ENCODE measurements around the gene VAMP1. TPM values are rescaled to one million over a fixed set of nuclear protein-coding genes. Genes with fewer than 3 reads are reported as not detected.

VAMP1 gene
- total and polyA plus RNA-seq, 9 of the 15 experiments (the other 6 are each of a cell fraction or from before 2014, with no cell fraction given) = 0.76 to 13.2 (median 4.2) TPM

GRCh38 chr12:6492838-6493496 lies 22.5 kb upstream of the VAMP1 start, which contains the start of gene MRPL51 (continued):
- TF ChIP-seq, protein P1, sequence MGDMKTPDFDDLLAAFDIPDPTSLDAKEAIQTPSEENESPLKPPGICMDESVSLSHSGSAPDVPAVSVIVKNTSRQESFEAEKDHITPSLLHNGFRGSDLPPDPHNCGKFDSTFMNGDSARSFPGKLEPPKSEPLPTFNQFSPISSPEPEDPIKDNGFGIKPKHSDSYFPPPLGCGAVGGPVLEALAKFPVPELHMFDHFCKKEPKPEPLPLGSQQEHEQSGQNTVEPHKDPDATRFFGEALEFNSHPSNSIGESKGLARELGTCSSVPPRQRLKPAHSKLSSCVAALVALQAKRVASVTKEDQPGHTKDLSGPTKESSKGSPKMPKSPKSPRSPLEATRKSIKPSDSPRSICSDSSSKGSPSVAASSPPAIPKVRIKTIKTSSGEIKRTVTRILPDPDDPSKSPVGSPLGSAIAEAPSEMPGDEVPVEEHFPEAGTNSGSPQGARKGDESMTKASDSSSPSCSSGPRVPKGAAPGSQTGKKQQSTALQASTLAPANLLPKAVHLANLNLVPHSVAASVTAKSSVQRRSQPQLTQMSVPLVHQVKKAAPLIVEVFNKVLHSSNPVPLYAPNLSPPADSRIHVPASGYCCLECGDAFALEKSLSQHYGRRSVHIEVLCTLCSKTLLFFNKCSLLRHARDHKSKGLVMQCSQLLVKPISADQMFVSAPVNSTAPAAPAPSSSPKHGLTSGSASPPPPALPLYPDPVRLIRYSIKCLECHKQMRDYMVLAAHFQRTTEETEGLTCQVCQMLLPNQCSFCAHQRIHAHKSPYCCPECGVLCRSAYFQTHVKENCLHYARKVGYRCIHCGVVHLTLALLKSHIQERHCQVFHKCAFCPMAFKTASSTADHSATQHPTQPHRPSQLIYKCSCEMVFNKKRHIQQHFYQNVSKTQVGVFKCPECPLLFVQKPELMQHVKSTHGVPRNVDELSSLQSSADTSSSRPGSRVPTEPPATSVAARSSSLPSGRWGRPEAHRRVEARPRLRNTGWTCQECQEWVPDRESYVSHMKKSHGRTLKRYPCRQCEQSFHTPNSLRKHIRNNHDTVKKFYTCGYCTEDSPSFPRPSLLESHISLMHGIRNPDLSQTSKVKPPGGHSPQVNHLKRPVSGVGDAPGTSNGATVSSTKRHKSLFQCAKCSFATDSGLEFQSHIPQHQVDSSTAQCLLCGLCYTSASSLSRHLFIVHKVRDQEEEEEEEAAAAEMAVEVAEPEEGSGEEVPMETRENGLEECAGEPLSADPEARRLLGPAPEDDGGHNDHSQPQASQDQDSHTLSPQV (IDR thresholded peaks at IDR 0.05) = no peak
- TF ChIP-seq ZC3H8 (IDR thresholded peaks at IDR 0.05) (no peak), ZNF77 (CRISPR knock-in tag; IDR thresholded peaks at IDR 0.05) (no peak), SIN3B (IDR thresholded peaks at IDR 0.05; ENCODE audit: low read depth) (peak; percentile 85), TRIM24 (IDR thresholded peaks at IDR 0.05) (peak in 1 of 2 experiments; percentile 86; a peak in 2 of 4 replicates), POLR2G (IDR thresholded peaks at IDR 0.05; ENCODE audit: low read depth, low read length) (peak; percentile 88), JUN (IDR thresholded peaks at IDR 0.05; ENCODE audit: borderline replicate concordance, low read depth, low read length) (0 out of 2 replicates have a peak, but pooled peaks have one; percentile 18), JUN (CRISPR knock-in tag; IDR thresholded peaks at IDR 0.05; ENCODE audit: borderline replicate concordance) (no peak), CBFB (CRISPR knock-in tag; IDR thresholded peaks at IDR 0.05) (no peak), ETV1 (tag; conservative IDR thresholded peaks at IDR 0.05; ENCODE audit: low read depth) (peak; percentile 87), CBFA2T2 (conservative IDR thresholded peaks at IDR 0.05) (no peak)
- TF ChIP-seq, protein P2, sequence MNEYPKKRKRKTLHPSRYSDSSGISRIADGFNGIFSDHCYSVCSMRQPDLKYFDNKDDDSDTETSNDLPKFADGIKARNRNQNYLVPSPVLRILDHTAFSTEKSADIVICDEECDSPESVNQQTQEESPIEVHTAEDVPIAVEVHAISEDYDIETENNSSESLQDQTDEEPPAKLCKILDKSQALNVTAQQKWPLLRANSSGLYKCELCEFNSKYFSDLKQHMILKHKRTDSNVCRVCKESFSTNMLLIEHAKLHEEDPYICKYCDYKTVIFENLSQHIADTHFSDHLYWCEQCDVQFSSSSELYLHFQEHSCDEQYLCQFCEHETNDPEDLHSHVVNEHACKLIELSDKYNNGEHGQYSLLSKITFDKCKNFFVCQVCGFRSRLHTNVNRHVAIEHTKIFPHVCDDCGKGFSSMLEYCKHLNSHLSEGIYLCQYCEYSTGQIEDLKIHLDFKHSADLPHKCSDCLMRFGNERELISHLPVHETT (CRISPR knock-in tag; conservative IDR thresholded peaks at IDR 0.05 in 1 of 2, IDR thresholded peaks at IDR 0.05 in 1 of 2) = peak in 1 of 2 experiments; percentile 36; a peak in 1 of 4 replicates
- TF ChIP-seq, protein P3, sequence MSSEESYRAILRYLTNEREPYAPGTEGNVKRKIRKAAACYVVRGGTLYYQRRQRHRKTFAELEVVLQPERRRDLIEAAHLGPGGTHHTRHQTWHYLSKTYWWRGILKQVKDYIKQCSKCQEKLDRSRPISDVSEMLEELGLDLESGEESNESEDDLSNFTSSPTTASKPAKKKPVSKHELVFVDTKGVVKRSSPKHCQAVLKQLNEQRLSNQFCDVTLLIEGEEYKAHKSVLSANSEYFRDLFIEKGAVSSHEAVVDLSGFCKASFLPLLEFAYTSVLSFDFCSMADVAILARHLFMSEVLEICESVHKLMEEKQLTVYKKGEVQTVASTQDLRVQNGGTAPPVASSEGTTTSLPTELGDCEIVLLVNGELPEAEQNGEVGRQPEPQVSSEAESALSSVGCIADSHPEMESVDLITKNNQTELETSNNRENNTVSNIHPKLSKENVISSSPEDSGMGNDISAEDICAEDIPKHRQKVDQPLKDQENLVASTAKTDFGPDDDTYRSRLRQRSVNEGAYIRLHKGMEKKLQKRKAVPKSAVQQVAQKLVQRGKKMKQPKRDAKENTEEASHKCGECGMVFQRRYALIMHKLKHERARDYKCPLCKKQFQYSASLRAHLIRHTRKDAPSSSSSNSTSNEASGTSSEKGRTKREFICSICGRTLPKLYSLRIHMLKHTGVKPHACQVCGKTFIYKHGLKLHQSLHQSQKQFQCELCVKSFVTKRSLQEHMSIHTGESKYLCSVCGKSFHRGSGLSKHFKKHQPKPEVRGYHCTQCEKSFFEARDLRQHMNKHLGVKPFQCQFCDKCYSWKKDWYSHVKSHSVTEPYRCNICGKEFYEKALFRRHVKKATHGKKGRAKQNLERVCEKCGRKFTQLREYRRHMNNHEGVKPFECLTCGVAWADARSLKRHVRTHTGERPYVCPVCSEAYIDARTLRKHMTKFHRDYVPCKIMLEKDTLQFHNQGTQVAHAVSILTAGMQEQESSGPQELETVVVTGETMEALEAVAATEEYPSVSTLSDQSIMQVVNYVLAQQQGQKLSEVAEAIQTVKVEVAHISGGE (CRISPR knock-in tag; IDR thresholded peaks at IDR 0.05) = peak; percentile 89 to 98 (median 97)
- TF ChIP-seq, protein P4, sequence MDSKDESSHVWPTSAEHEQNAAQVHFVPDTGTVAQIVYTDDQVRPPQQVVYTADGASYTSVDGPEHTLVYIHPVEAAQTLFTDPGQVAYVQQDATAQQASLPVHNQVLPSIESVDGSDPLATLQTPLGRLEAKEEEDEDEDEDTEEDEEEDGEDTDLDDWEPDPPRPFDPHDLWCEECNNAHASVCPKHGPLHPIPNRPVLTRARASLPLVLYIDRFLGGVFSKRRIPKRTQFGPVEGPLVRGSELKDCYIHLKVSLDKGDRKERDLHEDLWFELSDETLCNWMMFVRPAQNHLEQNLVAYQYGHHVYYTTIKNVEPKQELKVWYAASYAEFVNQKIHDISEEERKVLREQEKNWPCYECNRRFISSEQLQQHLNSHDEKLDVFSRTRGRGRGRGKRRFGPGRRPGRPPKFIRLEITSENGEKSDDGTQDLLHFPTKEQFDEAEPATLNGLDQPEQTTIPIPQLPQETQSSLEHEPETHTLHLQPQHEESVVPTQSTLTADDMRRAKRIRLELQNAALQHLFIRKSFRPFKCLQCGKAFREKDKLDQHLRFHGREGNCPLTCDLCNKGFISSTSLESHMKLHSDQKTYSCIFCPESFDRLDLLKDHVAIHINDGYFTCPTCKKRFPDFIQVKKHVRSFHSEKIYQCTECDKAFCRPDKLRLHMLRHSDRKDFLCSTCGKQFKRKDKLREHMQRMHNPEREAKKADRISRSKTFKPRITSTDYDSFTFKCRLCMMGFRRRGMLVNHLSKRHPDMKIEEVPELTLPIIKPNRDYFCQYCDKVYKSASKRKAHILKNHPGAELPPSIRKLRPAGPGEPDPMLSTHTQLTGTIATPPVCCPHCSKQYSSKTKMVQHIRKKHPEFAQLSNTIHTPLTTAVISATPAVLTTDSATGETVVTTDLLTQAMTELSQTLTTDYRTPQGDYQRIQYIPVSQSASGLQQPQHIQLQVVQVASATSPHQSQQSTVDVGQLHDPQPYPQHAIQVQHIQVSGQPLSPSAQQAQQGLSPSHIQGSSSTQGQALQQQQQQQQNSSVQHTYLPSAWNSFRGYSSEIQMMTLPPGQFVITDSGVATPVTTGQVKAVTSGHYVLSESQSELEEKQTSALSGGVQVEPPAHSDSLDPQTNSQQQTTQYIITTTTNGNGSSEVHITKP (IDR thresholded peaks at IDR 0.05; ENCODE audit: partially characterized antibody) = peak; percentile 33
